Measurements from ENCODE around the gene IVNS1ABP.

- TF ChIP-seq POLR2AphosphoS5 (IDR thresholded peaks at IDR 0.05; ENCODE audit: insufficient read depth, low read depth, low read length) (no peak), EZH2 (IDR thresholded peaks at IDR 0.05; ENCODE audit: borderline replicate concordance, low read depth, low read length, severe bottlenecking) (no peak), CTCF (IDR thresholded peaks at IDR 0.05; ENCODE audit: extremely low read depth in 1 of 2, insufficient read depth in 1 of 2, low read depth in 1 of 2, low read length in 2 of 2) (no peak)
These were observed 56.4 kb downstream of the IVNS1ABP start for GRCh38 chr1:185260611-185261010.

Measured in endothelial cell of umbilical vein (primary cell).